D721Med (cell line): ENCODE results near the gene TEX22.

Experiments used
- DNase-seq: peaks from one replicate; pipeline ENCODE4 v3.0.0; 2011; ENCODE audit warnings: low spot score; ENCODE audit not compliant: insufficient read length
- FAIRE-seq: peaks from 2 replicates; lab custom pipeline; 2011; peaks lifted over from hg19 to GRCh38; lab: Jason Lieb, UNC
- TF ChIP-seq, protein P1 (sequence below): IDR thresholded peaks from 2 replicates; pipeline ENCODE4 v1.5.1; 2012; ENCODE audit warnings: mild to moderate bottlenecking, control low read depth; ENCODE audit not compliant: insufficient read depth; ENCODE audit errors: missing control alignments

Gene TEX22

DNA sequence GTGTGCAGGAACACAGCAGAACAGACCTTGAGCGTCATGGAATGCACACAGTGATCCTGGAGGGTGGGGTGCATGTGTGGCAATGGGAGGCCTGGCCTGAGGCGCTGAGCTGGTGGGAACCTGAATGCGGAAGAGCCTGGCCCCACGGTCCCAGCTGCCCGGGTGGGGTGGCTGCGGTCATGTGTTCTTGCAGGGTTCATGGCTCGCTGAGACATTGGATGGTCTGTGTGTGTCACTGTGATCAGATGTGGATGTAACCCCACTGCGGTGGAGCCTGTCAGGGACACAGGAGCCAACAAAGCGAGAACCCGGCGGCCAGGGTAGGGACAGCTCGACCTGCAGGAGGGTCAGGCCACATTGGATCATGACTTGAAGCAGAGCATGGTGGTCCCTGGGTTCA is 44.5 kb downstream of the TEX22 start:
- TF ChIP-seq, protein P1, sequence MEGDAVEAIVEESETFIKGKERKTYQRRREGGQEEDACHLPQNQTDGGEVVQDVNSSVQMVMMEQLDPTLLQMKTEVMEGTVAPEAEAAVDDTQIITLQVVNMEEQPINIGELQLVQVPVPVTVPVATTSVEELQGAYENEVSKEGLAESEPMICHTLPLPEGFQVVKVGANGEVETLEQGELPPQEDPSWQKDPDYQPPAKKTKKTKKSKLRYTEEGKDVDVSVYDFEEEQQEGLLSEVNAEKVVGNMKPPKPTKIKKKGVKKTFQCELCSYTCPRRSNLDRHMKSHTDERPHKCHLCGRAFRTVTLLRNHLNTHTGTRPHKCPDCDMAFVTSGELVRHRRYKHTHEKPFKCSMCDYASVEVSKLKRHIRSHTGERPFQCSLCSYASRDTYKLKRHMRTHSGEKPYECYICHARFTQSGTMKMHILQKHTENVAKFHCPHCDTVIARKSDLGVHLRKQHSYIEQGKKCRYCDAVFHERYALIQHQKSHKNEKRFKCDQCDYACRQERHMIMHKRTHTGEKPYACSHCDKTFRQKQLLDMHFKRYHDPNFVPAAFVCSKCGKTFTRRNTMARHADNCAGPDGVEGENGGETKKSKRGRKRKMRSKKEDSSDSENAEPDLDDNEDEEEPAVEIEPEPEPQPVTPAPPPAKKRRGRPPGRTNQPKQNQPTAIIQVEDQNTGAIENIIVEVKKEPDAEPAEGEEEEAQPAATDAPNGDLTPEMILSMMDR, result no peak
- DNase-seq (no peak), FAIRE-seq (no peak)

- TF ChIP-seq, protein P1, result no peak
- DNase-seq (no peak), FAIRE-seq (no peak)
Observed at GRCh38 chr14:105444859-105445258, 46.5 kb downstream of the TEX22 start.

DNA sequence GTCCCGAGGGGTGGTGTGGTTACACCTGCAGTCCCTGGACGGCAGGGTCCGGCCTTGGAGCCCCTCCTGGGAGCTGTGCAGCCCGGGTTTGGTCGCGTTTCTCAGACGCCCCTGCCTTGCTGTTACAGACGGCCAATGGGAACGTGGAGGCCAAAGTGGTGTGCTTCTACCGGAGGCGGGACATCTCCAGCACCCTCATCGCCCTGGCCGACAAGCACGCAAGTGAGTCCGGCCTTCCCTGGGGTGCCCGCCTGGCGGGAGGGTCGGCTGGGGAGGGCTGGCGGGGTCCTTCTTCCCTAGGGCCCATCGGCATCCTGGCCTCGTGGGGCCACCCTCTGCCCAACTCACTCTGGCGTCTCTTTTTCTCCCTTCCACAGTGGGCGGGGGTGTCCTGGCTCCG is 47.0 kb downstream of the TEX22 start:
- FAIRE-seq (no peak), DNase-seq (no peak)
- TF ChIP-seq, protein P1, result no peak

- no peak for DNase-seq
- TF ChIP-seq, protein P1, result no peak
- FAIRE-seq, result no peak
Observed at GRCh38 chr14:105445901-105446845, 47.8 kb downstream of the TEX22 start.

DNA sequence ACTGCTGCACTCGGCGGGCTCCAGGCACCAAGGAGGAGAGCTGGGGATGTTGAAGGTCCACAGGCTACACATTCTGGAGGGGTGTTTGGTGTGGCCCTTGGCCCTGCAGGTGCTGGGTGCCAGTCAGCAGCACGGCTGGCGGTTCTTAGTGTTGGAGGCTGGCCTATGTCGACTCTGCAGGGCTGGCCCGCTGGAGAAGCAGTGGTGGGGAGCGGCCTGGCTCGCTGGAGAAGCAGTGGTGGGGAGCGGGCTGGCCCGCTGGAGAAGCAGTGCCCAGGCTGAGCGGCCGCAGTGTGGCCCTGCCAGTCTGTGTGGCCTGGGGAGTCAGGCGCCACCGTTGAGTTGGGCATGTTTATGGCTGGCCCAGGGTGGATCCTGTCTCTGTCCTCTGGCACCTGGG is 48.6 kb downstream of the TEX22 start:
- no peak for DNase-seq

GRCh38 chr14:105447651-105448640 is 49.6 kb downstream of the TEX22 start:
- DNase-seq (no peak), FAIRE-seq (no peak)
- TF ChIP-seq, protein P1, result no peak

More for the DNA sequence above, 48.6 kb downstream of the TEX22 start:
- TF ChIP-seq, protein P1, result no peak
- FAIRE-seq, result no peak
